Uterus (tissue), 2 donors: Measurements from ENCODE around the gene NEDD4L.

Experiments
- CTCF ChIP-seq, 4 experiments: fragments of 200-600 bp in 2 of 4; fragments of 450-650 bp in 2 of 4; sonication (generic) in 2 of 4; IDR thresholded peaks; one replicate each; pipeline ENCODE4 v1.5.1; 2016 to 2019; ENCODE audit warnings: antibody characterized with exemption in 4 of 4, mild to moderate bottlenecking in 2 of 4, moderate library complexity in 1 of 4
- POLR2A ChIP-seq, 2 donors: fragments of 450-650 bp; IDR thresholded peaks; one replicate each; pipeline ENCODE4 v1.6.1; 2016; ENCODE audit warnings: antibody characterized with exemption in 2 of 2, mild to moderate bottlenecking in 1 of 2, moderate library complexity in 1 of 2

GRCh38 chr18:58065956-58066355 lies 21.9 kb downstream of the NEDD4L start:
- no peak for TF ChIP-seq CTCF (IDR thresholded peaks at IDR 0.05)
- no peak for TF ChIP-seq POLR2A (IDR thresholded peaks at IDR 0.05)
